Stimulated activated CD8-positive, alpha-beta memory T cell treated with anti-CD3 and anti-CD28 coated beads, Interleukin-12 subunit alpha, Interleukin-12 subunit beta, amount 100 ng/mL, for 24 hours (primary cell): ENCODE results near the gene KIF15.

Experiments
- DNase-seq: peaks from one replicate; pipeline ENCODE4 v3.0.0-alpha.2; 2020; ENCODE audit errors: extremely low read depth

Gene KIF15

DNA sequence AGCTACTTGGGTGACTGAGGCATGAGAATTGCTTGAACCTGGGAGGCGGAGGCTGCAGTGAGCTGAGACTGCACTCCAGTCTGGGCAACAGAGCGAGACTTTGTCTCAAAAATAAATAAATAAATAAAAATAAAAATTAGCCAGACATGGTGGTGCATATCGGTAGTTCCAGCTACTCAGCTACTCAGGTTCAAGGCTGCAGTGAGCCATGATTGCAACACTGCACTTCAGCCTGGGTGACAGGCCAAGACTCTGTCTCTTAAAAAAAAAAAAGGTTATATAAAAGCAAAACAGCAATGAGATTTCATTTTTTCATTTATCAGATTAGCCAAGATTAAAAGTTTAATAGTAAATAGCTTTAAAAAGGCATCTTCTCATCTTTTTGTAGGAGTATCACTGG lies 115.7 kb downstream of the KIF15 start:
- DNase-seq: no peak

DNA sequence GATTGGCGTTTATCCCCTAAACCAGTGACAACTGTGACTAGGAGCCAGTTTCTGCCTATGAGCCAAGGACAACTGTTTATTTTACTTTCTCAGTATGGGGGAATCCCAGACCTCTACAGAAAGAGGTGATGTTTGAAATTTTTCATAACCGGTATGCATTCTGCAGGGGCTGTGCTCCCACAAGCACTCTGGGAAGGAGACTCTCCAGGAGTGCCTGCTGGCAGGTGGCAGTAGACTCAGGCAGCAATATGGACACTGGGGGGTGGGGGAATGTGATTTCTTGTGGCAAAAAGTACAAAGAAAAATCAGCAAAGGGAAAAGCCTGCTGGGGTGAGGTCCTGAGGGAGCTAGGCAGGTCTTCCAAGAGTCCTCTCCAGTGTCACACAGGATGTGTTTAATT lies 118.7 kb downstream of the KIF15 start:
- DNase-seq: no peak

GRCh38 chr3:44883213-44883955 lies 121.8 kb downstream of the KIF15 start:
- DNase-seq: no peak

DNA sequence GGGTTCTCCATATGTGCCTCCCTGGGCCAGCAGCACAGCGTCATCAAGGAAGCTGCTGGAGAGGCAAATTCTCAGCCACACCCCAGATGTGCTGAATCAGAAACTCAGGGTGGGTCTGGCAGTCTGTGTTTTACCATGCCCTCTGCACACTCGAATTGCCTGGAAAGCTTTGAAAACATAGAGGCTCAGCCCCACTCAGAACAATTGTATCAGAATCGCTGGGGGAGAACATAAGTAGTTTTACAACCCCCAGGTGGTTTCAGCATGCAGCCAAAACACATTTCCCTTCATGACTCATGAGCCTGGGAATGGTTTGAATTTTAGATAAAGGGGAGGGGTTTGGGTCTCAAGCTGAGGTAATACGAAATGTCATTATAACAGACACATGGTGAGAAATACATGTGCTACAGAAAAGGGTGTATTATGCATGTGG lies 122.4 kb downstream of the KIF15 start:
- DNase-seq: no peak

GRCh38 chr3:44885618-44886017 lies 124.0 kb downstream of the KIF15 start:
- no peak for DNase-seq

GRCh38 chr3:44886561-44886960 lies 125.0 kb downstream of the KIF15 start:
- DNase-seq: no peak

- no peak for DNase-seq
These were observed 125.5 kb downstream of the KIF15 start for GRCh38 chr3:44887101-44887500.

- no peak for DNase-seq
These were observed 128.7 kb downstream of the KIF15 start for GRCh38 chr3:44890258-44890657.

- no peak for DNase-seq
These were observed 129.3 kb downstream of the KIF15 start for GRCh38 chr3:44890852-44891251.

DNA sequence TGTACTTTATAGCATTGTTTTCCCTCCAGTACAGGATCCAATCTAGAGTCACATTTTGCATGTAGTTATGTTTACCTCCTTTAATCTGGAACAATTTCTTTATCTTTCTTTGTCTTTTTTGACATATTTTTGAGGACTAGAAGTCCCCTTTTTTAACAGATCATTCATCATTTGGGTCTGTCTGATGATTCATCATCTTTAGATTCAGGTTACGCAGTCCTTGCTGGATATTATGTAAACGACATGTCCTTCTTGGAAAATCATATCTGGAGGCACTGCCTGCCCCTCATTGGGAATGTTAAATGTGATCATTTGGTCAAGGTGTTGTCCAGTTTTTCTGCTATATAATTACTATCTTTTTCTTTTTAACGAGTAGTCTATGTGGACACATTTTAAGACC lies 131.1 kb downstream of the KIF15 start:
- DNase-seq: no peak

DNA sequence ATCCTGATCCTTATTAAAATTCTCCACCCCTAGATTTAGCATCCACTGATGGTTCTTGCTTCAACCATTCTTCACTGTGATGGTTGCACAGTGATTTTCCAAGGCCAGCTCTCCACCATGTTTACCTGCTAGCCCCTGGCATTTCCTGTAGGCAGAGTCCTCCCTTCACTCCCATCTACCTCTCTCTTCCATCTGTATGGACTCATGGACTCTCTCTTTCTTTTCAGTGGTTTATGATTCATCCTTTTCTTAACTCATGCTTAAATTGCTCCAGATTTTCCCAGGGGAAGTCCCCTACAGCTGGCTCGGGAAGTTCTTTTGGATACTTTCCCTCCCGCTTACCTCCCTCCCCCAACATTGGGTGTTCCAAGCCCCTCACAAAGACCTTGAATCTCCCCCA lies 131.5 kb downstream of the KIF15 start:
- DNase-seq: no peak

DNA sequence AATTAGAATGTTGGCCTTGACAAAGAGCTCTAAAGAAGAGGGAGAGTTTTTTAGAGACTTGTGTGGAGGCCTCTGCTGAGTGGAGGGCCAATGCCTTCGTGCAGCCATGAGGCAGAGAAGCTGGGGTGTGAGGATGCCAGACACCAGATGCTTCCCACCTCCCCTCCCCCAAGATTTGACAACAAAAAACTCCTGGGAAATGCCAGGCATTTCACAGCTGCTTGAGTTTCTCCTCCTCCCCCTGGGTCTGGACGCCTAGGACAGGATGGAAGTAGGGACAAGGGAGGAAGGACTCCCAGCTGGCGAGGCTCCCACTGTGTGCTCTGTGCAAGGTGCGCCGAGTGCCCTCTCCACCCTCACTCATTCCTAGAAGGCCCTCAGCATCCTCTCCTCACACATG lies 132.9 kb downstream of the KIF15 start:
- no peak for DNase-seq

DNA sequence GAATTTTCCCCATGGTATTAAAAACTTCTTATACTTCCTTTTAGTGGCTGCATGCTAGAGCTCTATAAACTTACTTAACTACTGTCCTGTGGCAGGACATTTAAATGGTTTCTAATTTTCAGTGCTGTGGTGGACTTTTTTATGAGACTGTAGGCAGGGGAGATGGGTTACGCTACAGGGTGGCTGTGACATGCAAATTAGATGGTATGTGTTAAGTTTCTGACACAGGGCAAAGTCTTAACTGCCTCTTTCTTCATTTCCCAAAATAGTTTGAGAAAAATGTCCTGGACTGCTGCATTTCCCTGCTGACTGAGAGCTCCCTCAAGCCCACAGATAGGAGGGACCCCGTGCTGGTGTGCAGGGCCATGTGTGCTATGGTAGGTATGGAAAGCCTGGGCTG lies 134.8 kb downstream of the KIF15 start:
- no peak for DNase-seq

GRCh38 chr3:44899683-44900367 lies 138.2 kb downstream of the KIF15 start:
- DNase-seq: no peak

GRCh38 chr3:44902628-44903027 lies 141.0 kb downstream of the KIF15 start:
- DNase-seq: no peak
